ENCODE data around the gene SRL. TPM values are rescaled to one million over a fixed set of nuclear protein-coding genes. Genes with fewer than 3 reads are reported as not detected.

Gene SRL
- total RNA-seq, 4 donors from 2014 or later = 0.67 to 1.1 (median 0.84) TPM

GRCh38 chr16:4217204-4218131 is 24.4 kb downstream of the SRL start:
- 32 to 33% methylated on average over 18 of the region's 20 CpGs for WGBS, 2 donors
- no peaks in the 10 kb centered on the region for H3K27me3 ChIP-seq
- intact Hi-C loops (cut with DNase I) = no loop called here
- no peak overlapping the region for H3K4me3 ChIP-seq (replicated peaks in 1 of 3)
- TF ChIP-seq POLR2A (IDR thresholded peaks at IDR 0.05) = no peak
- no peak for TF ChIP-seq CTCF (IDR thresholded peaks at IDR 0.05)
- no peaks in the 10 kb centered on the region for H3K36me3 ChIP-seq
- peak; percentile 91 for DNase-seq
- H3K4me1 ChIP-seq = peaks cover 63 to 73% of the 10 kb centered on the region in 2 donors
- no peaks in the 10 kb centered on the region for H3K9me3 ChIP-seq
- peak overlapping the region; percentile 82 to 98 (median 95) for H3K27ac ChIP-seq

- no peak for DNase-seq
- H3K4me1 ChIP-seq = peaks cover 65 to 79% of the 10 kb centered on the region in 2 donors
- 80 to 83% methylated on average over 5 of the region's 5 CpGs for WGBS, 2 donors
- peak overlapping the region; percentile 82 to 98 (median 95) for H3K27ac ChIP-seq
- no peak for TF ChIP-seq CTCF (IDR thresholded peaks at IDR 0.05)
- no peak for TF ChIP-seq POLR2A (IDR thresholded peaks at IDR 0.05)
- no peaks in the 10 kb centered on the region for H3K9me3 ChIP-seq
- intact Hi-C loops (cut with DNase I) = no loop called here
- H3K36me3 ChIP-seq = no peaks in the 10 kb centered on the region
- no peaks in the 10 kb centered on the region for H3K27me3 ChIP-seq
- no peak overlapping the region for H3K4me3 ChIP-seq (replicated peaks in 1 of 3)
Observed at GRCh38 chr16:4216596-4216995, 25.3 kb downstream of the SRL start.

DNA sequence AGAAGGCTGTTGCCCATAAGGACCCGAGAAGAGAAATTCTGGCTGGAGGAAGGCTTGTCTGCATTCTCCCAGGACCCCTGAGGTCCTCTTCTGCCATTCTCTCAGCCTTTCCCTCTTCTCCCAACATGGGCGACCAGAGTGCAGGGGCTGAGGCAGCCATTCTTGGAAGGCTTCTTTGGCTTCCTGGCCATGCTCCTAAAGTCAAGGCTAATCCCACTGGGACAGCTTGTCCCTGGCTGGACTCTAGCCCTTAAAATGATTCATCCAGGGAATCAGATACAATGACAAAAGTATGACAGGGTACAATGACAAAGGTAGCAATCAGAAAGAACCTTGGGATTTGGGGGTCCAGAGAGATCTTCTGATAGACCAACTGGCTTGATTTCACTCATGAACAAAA is 26.8 kb downstream of the SRL start:
- Histone ChIP-seq H3K4me1 (peaks cover 65 to 79% of the 10 kb centered on the region in 2 donors), H3K4me3 (replicated peaks in 1 of 3) (no peak overlapping the region), H3K27me3 (no peaks in the 10 kb centered on the region), H3K27ac (peak overlapping the region; percentile 82 to 98 (median 95)), H3K9me3 (no peaks in the 10 kb centered on the region), H3K36me3 (no peaks in the 10 kb centered on the region)
- TF ChIP-seq POLR2A (IDR thresholded peaks at IDR 0.05) = no peak
- TF ChIP-seq CTCF (IDR thresholded peaks at IDR 0.05) = no peak
- 96 to 100% methylated on average over 2 of the region's 2 CpGs for WGBS, 2 donors
- no peak for DNase-seq
- intact Hi-C loops (cut with DNase I) = no loop called here

DNA sequence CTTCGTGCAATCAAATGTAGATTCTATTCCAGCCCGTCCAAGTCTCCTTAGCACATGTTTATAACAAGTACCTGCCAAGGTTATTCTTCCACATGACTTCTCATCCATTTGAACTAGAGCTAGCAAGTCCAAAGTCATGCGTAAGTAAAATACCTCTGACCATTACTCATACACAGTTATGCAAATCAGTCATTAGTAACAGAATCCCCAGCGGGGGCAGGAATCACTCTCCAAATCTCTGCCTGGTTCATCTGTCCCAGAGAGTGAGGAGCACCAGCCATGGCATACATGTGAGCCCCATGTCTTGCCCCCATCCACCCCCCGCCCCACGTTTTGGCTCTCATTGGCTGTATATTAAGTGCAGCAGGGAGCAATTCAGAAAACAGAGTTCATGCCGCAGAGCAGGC is 27.7 kb downstream of the SRL start:
- WGBS, 2 donors = 30 to 37% methylated on average over 7 of the region's 7 CpGs
- Histone ChIP-seq H3K4me1 (peaks cover 59 to 71% of the 10 kb centered on the region in 2 donors), H3K27ac (peak overlapping the region; percentile 82 to 98 (median 95)), H3K4me3 (replicated peaks in 1 of 3) (no peak overlapping the region), H3K36me3 (no peaks in the 10 kb centered on the region), H3K27me3 (no peaks in the 10 kb centered on the region), H3K9me3 (no peaks in the 10 kb centered on the region)
- intact Hi-C loops (cut with DNase I) = no loop called here
- peak; percentile 85 to 86 for DNase-seq
- TF ChIP-seq POLR2A (IDR thresholded peaks at IDR 0.05) = peak in 1 of 2 donors; percentile 65
- no peak for TF ChIP-seq CTCF (IDR thresholded peaks at IDR 0.05)

GRCh38 chr16:4213737-4214136 is 28.1 kb downstream of the SRL start:
- Histone ChIP-seq H3K36me3 (no peaks in the 10 kb centered on the region), H3K4me3 (replicated peaks in 1 of 3) (no peak overlapping the region), H3K27ac (peak overlapping the region; percentile 82 to 98 (median 95)), H3K27me3 (no peaks in the 10 kb centered on the region), H3K9me3 (no peaks in the 10 kb centered on the region), H3K4me1 (peaks cover 54 to 67% of the 10 kb centered on the region in 2 donors)
- peak; percentile 33 to 38 for DNase-seq
- intact Hi-C loops (cut with DNase I) = no loop called here
- no peak for TF ChIP-seq POLR2A (IDR thresholded peaks at IDR 0.05)
- TF ChIP-seq CTCF (IDR thresholded peaks at IDR 0.05) = no peak
- WGBS, 2 donors = 35 to 55% methylated on average over 6 of the region's 6 CpGs
